Measurements from ENCODE around the gene RNF138.

DNA sequence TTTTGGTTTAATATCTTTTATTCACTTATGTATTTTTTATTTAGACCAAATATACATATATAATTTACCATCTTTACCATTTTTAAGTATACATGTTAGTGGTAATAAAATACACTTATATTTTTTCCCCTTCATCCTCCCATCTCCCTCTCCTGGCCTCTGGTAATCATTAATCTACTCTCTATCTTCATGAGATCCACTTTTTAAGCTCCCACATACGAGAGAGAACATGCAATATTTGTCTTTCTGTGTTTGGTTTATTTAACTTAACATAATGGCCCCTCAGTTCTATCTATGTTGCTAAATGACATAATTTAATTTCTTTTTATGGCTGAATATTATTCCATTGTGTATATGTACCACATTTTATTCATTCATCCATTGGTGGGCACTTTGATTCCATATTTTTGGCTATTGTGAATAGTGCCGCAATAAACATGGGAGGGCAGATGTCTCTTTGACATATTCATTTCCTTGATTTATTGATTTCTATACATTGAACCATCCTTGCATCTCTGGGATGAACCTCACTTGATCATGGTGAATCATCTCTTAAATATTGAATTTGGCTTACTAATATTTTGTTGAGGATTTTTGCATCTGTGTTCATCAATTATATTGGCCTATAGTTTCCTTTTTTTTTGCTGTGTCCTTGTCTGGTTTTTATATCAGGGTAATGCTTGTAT is 56.7 kb downstream of the RNF138 start:
- TF ChIP-seq, protein P1, sequence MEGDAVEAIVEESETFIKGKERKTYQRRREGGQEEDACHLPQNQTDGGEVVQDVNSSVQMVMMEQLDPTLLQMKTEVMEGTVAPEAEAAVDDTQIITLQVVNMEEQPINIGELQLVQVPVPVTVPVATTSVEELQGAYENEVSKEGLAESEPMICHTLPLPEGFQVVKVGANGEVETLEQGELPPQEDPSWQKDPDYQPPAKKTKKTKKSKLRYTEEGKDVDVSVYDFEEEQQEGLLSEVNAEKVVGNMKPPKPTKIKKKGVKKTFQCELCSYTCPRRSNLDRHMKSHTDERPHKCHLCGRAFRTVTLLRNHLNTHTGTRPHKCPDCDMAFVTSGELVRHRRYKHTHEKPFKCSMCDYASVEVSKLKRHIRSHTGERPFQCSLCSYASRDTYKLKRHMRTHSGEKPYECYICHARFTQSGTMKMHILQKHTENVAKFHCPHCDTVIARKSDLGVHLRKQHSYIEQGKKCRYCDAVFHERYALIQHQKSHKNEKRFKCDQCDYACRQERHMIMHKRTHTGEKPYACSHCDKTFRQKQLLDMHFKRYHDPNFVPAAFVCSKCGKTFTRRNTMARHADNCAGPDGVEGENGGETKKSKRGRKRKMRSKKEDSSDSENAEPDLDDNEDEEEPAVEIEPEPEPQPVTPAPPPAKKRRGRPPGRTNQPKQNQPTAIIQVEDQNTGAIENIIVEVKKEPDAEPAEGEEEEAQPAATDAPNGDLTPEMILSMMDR (IDR thresholded peaks at IDR 0.05) = no peak
- TF ChIP-seq POLR2A (IDR thresholded peaks at IDR 0.05) = no peak

Measured in heart left ventricle (tissue), 13 donors.